ENCODE data around the gene FRAS1. TPM values are rescaled to one million over a fixed set of nuclear protein-coding genes. Genes with fewer than 3 reads are reported as not detected.

The FRAS1 gene
- total RNA-seq, 1 experiment from 2014 or later: 0.23 TPM

GRCh38 chr4:78308517-78308916, 251.4 kb downstream of the FRAS1 start:
- no TSS peak for BruUV-seq (replicated peaks)
- H3K4me3 ChIP-seq (ENCODE audit: low read depth in 2 of 2, low read length in 2 of 2): no peak overlapping the region
- CTCF ChIA-PET: no interaction called here
- in situ Hi-C loops (cut with HindIII; ENCODE audit: low pct_unique_long_range_greater_than_20kb, low sequenced_read_pairs): no loop called here
- H3K27ac ChIP-seq (ENCODE audit: low read length): no peak overlapping the region
- intact Hi-C loops (cut with micrococcal nuclease; ENCODE audit: unreplicated experiment): no loop called here
- no peaks in the 10 kb centered on the region for H3K36me3 ChIP-seq (ENCODE audit: control insufficient read depth, insufficient read depth, low read length)
- H3K9me3 ChIP-seq (ENCODE audit: control insufficient read depth, insufficient read depth, low read depth, low read length): no peaks in the 10 kb centered on the region
- no peak for TF ChIP-seq POLR2AphosphoS5 (IDR thresholded peaks at IDR 0.05; ENCODE audit: low read depth, low read length)
- TF ChIP-seq, protein P1, sequence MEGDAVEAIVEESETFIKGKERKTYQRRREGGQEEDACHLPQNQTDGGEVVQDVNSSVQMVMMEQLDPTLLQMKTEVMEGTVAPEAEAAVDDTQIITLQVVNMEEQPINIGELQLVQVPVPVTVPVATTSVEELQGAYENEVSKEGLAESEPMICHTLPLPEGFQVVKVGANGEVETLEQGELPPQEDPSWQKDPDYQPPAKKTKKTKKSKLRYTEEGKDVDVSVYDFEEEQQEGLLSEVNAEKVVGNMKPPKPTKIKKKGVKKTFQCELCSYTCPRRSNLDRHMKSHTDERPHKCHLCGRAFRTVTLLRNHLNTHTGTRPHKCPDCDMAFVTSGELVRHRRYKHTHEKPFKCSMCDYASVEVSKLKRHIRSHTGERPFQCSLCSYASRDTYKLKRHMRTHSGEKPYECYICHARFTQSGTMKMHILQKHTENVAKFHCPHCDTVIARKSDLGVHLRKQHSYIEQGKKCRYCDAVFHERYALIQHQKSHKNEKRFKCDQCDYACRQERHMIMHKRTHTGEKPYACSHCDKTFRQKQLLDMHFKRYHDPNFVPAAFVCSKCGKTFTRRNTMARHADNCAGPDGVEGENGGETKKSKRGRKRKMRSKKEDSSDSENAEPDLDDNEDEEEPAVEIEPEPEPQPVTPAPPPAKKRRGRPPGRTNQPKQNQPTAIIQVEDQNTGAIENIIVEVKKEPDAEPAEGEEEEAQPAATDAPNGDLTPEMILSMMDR (IDR thresholded peaks at IDR 0.05): no peak
- TF ChIP-seq SIN3A (IDR thresholded peaks at IDR 0.05; ENCODE audit: borderline replicate concordance, insufficient read depth, low read depth, low read length): no peak
- TF ChIP-seq, protein P2, sequence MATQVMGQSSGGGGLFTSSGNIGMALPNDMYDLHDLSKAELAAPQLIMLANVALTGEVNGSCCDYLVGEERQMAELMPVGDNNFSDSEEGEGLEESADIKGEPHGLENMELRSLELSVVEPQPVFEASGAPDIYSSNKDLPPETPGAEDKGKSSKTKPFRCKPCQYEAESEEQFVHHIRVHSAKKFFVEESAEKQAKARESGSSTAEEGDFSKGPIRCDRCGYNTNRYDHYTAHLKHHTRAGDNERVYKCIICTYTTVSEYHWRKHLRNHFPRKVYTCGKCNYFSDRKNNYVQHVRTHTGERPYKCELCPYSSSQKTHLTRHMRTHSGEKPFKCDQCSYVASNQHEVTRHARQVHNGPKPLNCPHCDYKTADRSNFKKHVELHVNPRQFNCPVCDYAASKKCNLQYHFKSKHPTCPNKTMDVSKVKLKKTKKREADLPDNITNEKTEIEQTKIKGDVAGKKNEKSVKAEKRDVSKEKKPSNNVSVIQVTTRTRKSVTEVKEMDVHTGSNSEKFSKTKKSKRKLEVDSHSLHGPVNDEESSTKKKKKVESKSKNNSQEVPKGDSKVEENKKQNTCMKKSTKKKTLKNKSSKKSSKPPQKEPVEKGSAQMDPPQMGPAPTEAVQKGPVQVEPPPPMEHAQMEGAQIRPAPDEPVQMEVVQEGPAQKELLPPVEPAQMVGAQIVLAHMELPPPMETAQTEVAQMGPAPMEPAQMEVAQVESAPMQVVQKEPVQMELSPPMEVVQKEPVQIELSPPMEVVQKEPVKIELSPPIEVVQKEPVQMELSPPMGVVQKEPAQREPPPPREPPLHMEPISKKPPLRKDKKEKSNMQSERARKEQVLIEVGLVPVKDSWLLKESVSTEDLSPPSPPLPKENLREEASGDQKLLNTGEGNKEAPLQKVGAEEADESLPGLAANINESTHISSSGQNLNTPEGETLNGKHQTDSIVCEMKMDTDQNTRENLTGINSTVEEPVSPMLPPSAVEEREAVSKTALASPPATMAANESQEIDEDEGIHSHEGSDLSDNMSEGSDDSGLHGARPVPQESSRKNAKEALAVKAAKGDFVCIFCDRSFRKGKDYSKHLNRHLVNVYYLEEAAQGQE (IDR thresholded peaks at IDR 0.05; ENCODE audit: insufficient read depth in 1 of 2, low read depth in 2 of 2, low read length in 1 of 2): no peak
- no peak for TF ChIP-seq TCF7L2 (IDR thresholded peaks at IDR 0.05; ENCODE audit: low read depth, low read length)
- no peak for ATAC-seq
- no peaks in the 10 kb centered on the region for H3K27me3 ChIP-seq (ENCODE audit: control insufficient read depth, insufficient read depth, low read length)
- POLR2A ChIA-PET: no interaction called here
- no peak for DNase-seq (ENCODE audit: low read depth, low spot score)
- H3K4me1 ChIP-seq (ENCODE audit: control insufficient read depth, insufficient read depth, low read length): no peaks in the 10 kb centered on the region

GRCh38 chr4:78309352-78309751, 252.2 kb downstream of the FRAS1 start:
- in situ Hi-C loops (cut with HindIII; ENCODE audit: low pct_unique_long_range_greater_than_20kb, low sequenced_read_pairs) (no loop called here), intact Hi-C loops (cut with micrococcal nuclease; ENCODE audit: unreplicated experiment) (no loop called here)
- no peak for TF ChIP-seq SIN3A (IDR thresholded peaks at IDR 0.05; ENCODE audit: borderline replicate concordance, insufficient read depth, low read depth, low read length)
- TF ChIP-seq, protein P1 (IDR thresholded peaks at IDR 0.05): no peak
- TF ChIP-seq POLR2AphosphoS5 (IDR thresholded peaks at IDR 0.05; ENCODE audit: low read depth, low read length): no peak
- TF ChIP-seq, protein P2 (IDR thresholded peaks at IDR 0.05; ENCODE audit: insufficient read depth in 1 of 2, low read depth in 2 of 2, low read length in 1 of 2): no peak
- no peak for TF ChIP-seq TCF7L2 (IDR thresholded peaks at IDR 0.05; ENCODE audit: low read depth, low read length)
- Histone ChIP-seq H3K27me3 (ENCODE audit: control insufficient read depth, insufficient read depth, low read length) (no peaks in the 10 kb centered on the region), H3K27ac (ENCODE audit: low read length) (no peak overlapping the region), H3K4me3 (ENCODE audit: low read depth in 2 of 2, low read length in 2 of 2) (no peak overlapping the region), H3K36me3 (ENCODE audit: control insufficient read depth, insufficient read depth, low read length) (no peaks in the 10 kb centered on the region), H3K9me3 (ENCODE audit: control insufficient read depth, insufficient read depth, low read depth, low read length) (no peaks in the 10 kb centered on the region), H3K4me1 (ENCODE audit: control insufficient read depth, insufficient read depth, low read length) (no peaks in the 10 kb centered on the region)
- CTCF ChIA-PET: no interaction called here
- ATAC-seq (no peak), DNase-seq (ENCODE audit: low read depth, low spot score) (no peak)
- no TSS peak for BruUV-seq (replicated peaks)
- POLR2A ChIA-PET: no interaction called here

Measured in Panc1 (cell line).